Small intestine (tissue), 7 donors: Measurements from ENCODE around the gene GPM6B. TPM values are rescaled to one million over a fixed set of nuclear protein-coding genes. Genes with fewer than 3 reads are reported as not detected.

Experiments
- DNase-seq, 2 donors: peaks; one replicate each; pipeline versions ENCODE4 v3.0.0 to v3.0.0-alpha.2; 2013
- FAIRE-seq: peaks from 2 replicates; lab custom pipeline; 2012; peaks lifted over from hg19 to GRCh38; lab: Jason Lieb, UNC
- H3K27ac ChIP-seq, 3 donors: one replicate each; pipeline ENCODE4 v1.5.1; 2013; ENCODE audit warnings: low read length in 2 of 3, mild to moderate bottlenecking in 2 of 3, control low read depth in 1 of 3, inconsistent platforms in 1 of 3, low read depth in 1 of 3, moderate library complexity in 1 of 3
- H3K27me3 ChIP-seq, 3 donors: one replicate each; pipeline ENCODE4 v1.6.1; 2013; ENCODE audit warnings: low read length in 3 of 3, inconsistent platforms in 1 of 3; ENCODE audit not compliant: control insufficient read depth in 3 of 3, insufficient read depth in 3 of 3
- H3K36me3 ChIP-seq, 3 donors: one replicate each; pipeline ENCODE4 v1.6.1; 2013; ENCODE audit warnings: low read length in 3 of 3, inconsistent platforms in 1 of 3, low read depth in 1 of 3, mild to moderate bottlenecking in 1 of 3, moderate library complexity in 1 of 3; ENCODE audit not compliant: control insufficient read depth in 3 of 3, insufficient read depth in 2 of 3
- H3K4me1 ChIP-seq, 3 donors: one replicate each; pipeline ENCODE4 v1.6.1; 2013; ENCODE audit warnings: low read length in 2 of 3, inconsistent platforms in 1 of 3, low read depth in 1 of 3, mild to moderate bottlenecking in 1 of 3, moderate library complexity in 1 of 3; ENCODE audit not compliant: control insufficient read depth in 3 of 3, insufficient read depth in 2 of 3
- H3K4me3 ChIP-seq, 3 donors: one replicate each; pipeline ENCODE4 v1.5.1; 2013; ENCODE audit warnings: low read length in 3 of 3, control low read depth in 1 of 3, inconsistent platforms in 1 of 3, low read depth in 1 of 3, mild to moderate bottlenecking in 1 of 3, moderate library complexity in 1 of 3
- H3K9me3 ChIP-seq, 2 donors: one replicate each; pipeline ENCODE4 v1.6.1; 2013; ENCODE audit warnings: low read depth in 1 of 2, low read length in 1 of 2; ENCODE audit not compliant: control insufficient read depth in 2 of 2, insufficient read depth in 1 of 2
- WGBS, 3 donors: extraction: QIAGEN DNeasy Blood & Tissue Kit; methylation state at CpG; one replicate each; pipeline ENCODE4 v1.1.7; 2013; 5-methylcytosine and 5-hydroxymethylcytosine counted together
- polyA plus RNA-seq, 4 donors: library from polyadenylated mRNA; stranded (reverse) in 3 of 4; unstranded in 1 of 4; fragments of 200-250 nt in 3 of 4; fragments of 120-200 nt in 1 of 4; gene quantifications; one replicate each; pipeline versions ENCODE4 v1.2.1 to v1.2.3, GENCODE V29; 2013
- donor health status: healthy with polysubstance abuse.
- donor health status: control.
- donor health status: control.
- donor health status: Bipolar disorder and iron deficiency.
- donor health status: healthy.

The GPM6B gene
- polyA plus RNA-seq, 4 donors: 0.54 to 4.9 (median 2.9) TPM

- FAIRE-seq: no peak
- 76 to 81% (median 80%) methylated on average over 8 of the region's 8 CpGs for WGBS, 3 donors
- DNase-seq: no peak
Observed at GRCh38 chrX:13759152-13759718, 57.7 kb downstream of the GPM6B start.

GRCh38 chrX:13756381-13756780 lies 60.5 kb downstream of the GPM6B start:
- no peaks in the 10 kb centered on the region for H3K9me3 ChIP-seq
- FAIRE-seq (no peak), DNase-seq (no peak)
- no peaks in the 10 kb centered on the region for H3K4me1 ChIP-seq
- H3K27ac ChIP-seq: no peak overlapping the region
- H3K4me3 ChIP-seq: no peak overlapping the region
- H3K27me3 ChIP-seq: no peaks in the 10 kb centered on the region
- H3K36me3 ChIP-seq: peaks cover 5 to 29% (median 26%) of the 10 kb centered on the region in 3 donors
- WGBS, 3 donors: 95 to 100% (median 96%) methylated on average over 4 of the region's 4 CpGs

More at GRCh38 chrX:13759152-13759718, 57.7 kb downstream of the GPM6B start:
- no peak overlapping the region for H3K27ac ChIP-seq
- no peaks in the 10 kb centered on the region for H3K9me3 ChIP-seq
- peaks cover 5 to 32% (median 30%) of the 10 kb centered on the region in 3 donors for H3K36me3 ChIP-seq
- H3K27me3 ChIP-seq: no peaks in the 10 kb centered on the region
- H3K4me1 ChIP-seq: no peaks in the 10 kb centered on the region
- H3K4me3 ChIP-seq: no peak overlapping the region

- H3K4me1 ChIP-seq: no peaks in the 10 kb centered on the region
- no peaks in the 10 kb centered on the region for H3K9me3 ChIP-seq
- H3K36me3 ChIP-seq: peaks cover 3 to 25% (median 24%) of the 10 kb centered on the region in 3 donors
- WGBS, 3 donors: 65 to 89% (median 89%) methylated on average over 1 of the region's 1 CpG
- H3K4me3 ChIP-seq: no peak overlapping the region
- FAIRE-seq (no peak), DNase-seq (no peak)
- H3K27ac ChIP-seq: no peak overlapping the region
- H3K27me3 ChIP-seq: no peaks in the 10 kb centered on the region
Observed at GRCh38 chrX:13755254-13755653, 61.6 kb downstream of the GPM6B start.

GRCh38 chrX:13754765-13755164 lies 62.1 kb downstream of the GPM6B start:
- 81 to 89% (median 85%) methylated on average over 1 of the region's 1 CpG for WGBS, 3 donors
- FAIRE-seq (no peak), DNase-seq (peak in 1 of 2 donors; percentile 22)
- H3K9me3 ChIP-seq: no peaks in the 10 kb centered on the region
- H3K4me1 ChIP-seq: no peaks in the 10 kb centered on the region
- H3K4me3 ChIP-seq: no peak overlapping the region
- no peak overlapping the region for H3K27ac ChIP-seq
- no peaks in the 10 kb centered on the region for H3K27me3 ChIP-seq
- peaks cover 2 to 26% (median 23%) of the 10 kb centered on the region in 3 donors for H3K36me3 ChIP-seq

GRCh38 chrX:13752646-13753045 lies 64.2 kb downstream of the GPM6B start:
- no peaks in the 10 kb centered on the region for H3K9me3 ChIP-seq
- peaks cover 2 to 24% (median 18%) of the 10 kb centered on the region in 3 donors for H3K36me3 ChIP-seq

GRCh38 chrX:13752141-13752540 lies 64.8 kb downstream of the GPM6B start:
- WGBS, 3 donors: 37 to 74% (median 64%) methylated on average over 3 of the region's 3 CpGs
- H3K4me1 ChIP-seq: no peaks in the 10 kb centered on the region
- no peaks in the 10 kb centered on the region for H3K9me3 ChIP-seq
- FAIRE-seq: no peak
- no peak overlapping the region for H3K27ac ChIP-seq
- no peaks in the 10 kb centered on the region for H3K27me3 ChIP-seq
- no peak overlapping the region for H3K4me3 ChIP-seq
- peaks cover 2 to 26% (median 17%) of the 10 kb centered on the region in 3 donors for H3K36me3 ChIP-seq
- DNase-seq: no peak

More at GRCh38 chrX:13752646-13753045, 64.2 kb downstream of the GPM6B start:
- Histone ChIP-seq H3K27ac (peak overlapping the region in 1 of 3 donors; percentile 54), H3K27me3 (no peaks in the 10 kb centered on the region), H3K4me3 (no peak overlapping the region), H3K4me1 (no peaks in the 10 kb centered on the region)
- DNase-seq (no peak), FAIRE-seq (no peak)
- 21 to 47% (median 26%) methylated on average over 3 of the region's 3 CpGs for WGBS, 3 donors

GRCh38 chrX:13750812-13751211 lies 66.1 kb downstream of the GPM6B start:
- no peak for FAIRE-seq

GRCh38 chrX:13750204-13750603 lies 66.7 kb downstream of the GPM6B start:
- Histone ChIP-seq H3K4me3 (no peak overlapping the region), H3K9me3 (no peaks in the 10 kb centered on the region), H3K27ac (no peak overlapping the region), H3K36me3 (peaks cover 4 to 20% (median 16%) of the 10 kb centered on the region in 3 donors), H3K27me3 (no peaks in the 10 kb centered on the region), H3K4me1 (no peaks in the 10 kb centered on the region)
- no peak for FAIRE-seq
- peak; percentile 31 to 52 for DNase-seq

More at GRCh38 chrX:13750812-13751211, 66.1 kb downstream of the GPM6B start:
- no peak for DNase-seq
- Histone ChIP-seq H3K4me1 (no peaks in the 10 kb centered on the region), H3K36me3 (peaks cover 4 to 20% (median 18%) of the 10 kb centered on the region in 3 donors), H3K9me3 (no peaks in the 10 kb centered on the region), H3K27ac (no peak overlapping the region), H3K27me3 (no peaks in the 10 kb centered on the region), H3K4me3 (no peak overlapping the region)

- no peaks in the 10 kb centered on the region for H3K4me1 ChIP-seq
- FAIRE-seq: no peak
- no peak overlapping the region for H3K4me3 ChIP-seq
- H3K36me3 ChIP-seq: peaks cover 4 to 19% (median 18%) of the 10 kb centered on the region in 3 donors
- H3K27me3 ChIP-seq: no peaks in the 10 kb centered on the region
- H3K9me3 ChIP-seq: no peaks in the 10 kb centered on the region
- 90 to 98% (median 91%) methylated on average over 3 of the region's 3 CpGs for WGBS, 3 donors
- H3K27ac ChIP-seq: no peak overlapping the region
- no peak for DNase-seq
Observed at GRCh38 chrX:13748486-13748885, 68.4 kb downstream of the GPM6B start.
